H1 (cell line): Measurements from ENCODE around the gene PRKAR1B. TPM values are rescaled to one million over a fixed set of nuclear protein-coding genes. Genes with fewer than 3 reads are reported as not detected.

ENCODE experiments used
- CTCF ChIA-PET: fragments of 300-600 bp; sonication (Branson Sonifier 250); formaldehyde crosslinking; loops from one replicate; lab custom pipeline; 2021; ENCODE audit not compliant: partially characterized antibody; lab: Charles Lee
- POLR2A ChIA-PET: fragments of 300-600 bp; sonication (Branson Sonifier 250); formaldehyde crosslinking; loops from one replicate; lab custom pipeline; 2021; ENCODE audit warnings: inconsistent platforms; ENCODE audit not compliant: partially characterized antibody; lab: Charles Lee
- DNase-seq, 2 experiments: peaks; one replicate each; pipeline versions ENCODE4 v3.0.0 to v3.0.0-alpha.2; 2010 to 2022; ENCODE audit warnings: low spot score in 2 of 2, low read depth in 1 of 2, mixed read lengths in 1 of 2
- FAIRE-seq: peaks from 2 replicates; lab custom pipeline; 2011; peaks lifted over from hg19 to GRCh38; lab: Jason Lieb, UNC
- H2AFZ ChIP-seq: 2 replicates; pipeline ENCODE4 v1.8.1; 2012; ENCODE audit warnings: low read length, inconsistent platforms
- H2AK5ac ChIP-seq: 2 replicates; pipeline ENCODE4 v1.6.1; 2013; ENCODE audit warnings: low read depth, low read length
- H2BK120ac ChIP-seq: replicated peaks from 2 replicates; pipeline ENCODE3; 2013; ENCODE audit warnings: low read depth, low read length, inconsistent platforms
- H2BK12ac ChIP-seq: 2 replicates; pipeline ENCODE4 v1.6.1; 2013; ENCODE audit warnings: low read depth, low read length
- H2BK15ac ChIP-seq: 2 replicates; pipeline ENCODE4 v1.6.1; 2013; ENCODE audit warnings: low read length
- H2BK20ac ChIP-seq: 2 replicates; pipeline ENCODE4 v1.6.1; 2013; ENCODE audit warnings: low read length
- H2BK5ac ChIP-seq: 2 replicates; pipeline ENCODE4 v1.6.1; 2013; ENCODE audit warnings: low read depth, low read length
- H3K14ac ChIP-seq: 2 replicates; pipeline ENCODE4 v1.6.1; 2013; ENCODE audit warnings: inconsistent platforms; ENCODE audit not compliant: insufficient read length
- H3K18ac ChIP-seq: 2 replicates; pipeline ENCODE4 v1.6.1; 2013; ENCODE audit warnings: low read length; ENCODE audit errors: extremely low read depth
- H3K23ac ChIP-seq: 2 replicates; pipeline ENCODE4 v1.6.1; 2013; ENCODE audit warnings: inconsistent platforms; ENCODE audit not compliant: insufficient read length
- H3K23me2 ChIP-seq: 2 replicates; pipeline ENCODE4 v1.6.1; 2013; ENCODE audit warnings: low read depth, low read length
- H3K27ac ChIP-seq: 2 replicates; pipeline ENCODE4 v1.6.1; 2011; ENCODE audit warnings: low read depth, low read length, inconsistent platforms
- H3K27me3 ChIP-seq, 4 experiments: replicated peaks in 1 of 4; 1 replicate in 1 of 4; 2 replicates in 3 of 4; pipeline versions ENCODE4 v1.6.1 to v1.8.1; 2011 to 2013; ENCODE audit warnings: low read length in 3 of 4, mild to moderate bottlenecking in 3 of 4, inconsistent platforms in 2 of 4, mixed read lengths in 2 of 4, moderate library complexity in 1 of 4; ENCODE audit not compliant: control insufficient read depth in 3 of 4, insufficient read depth in 3 of 4; ENCODE audit errors: extremely low read depth in 1 of 4
- H3K36me3 ChIP-seq, 4 experiments: 2 replicates each; pipeline versions ENCODE4 v1.6.1 to v1.8.1; 2011 to 2013; ENCODE audit warnings: mild to moderate bottlenecking in 4 of 4, low read length in 3 of 4, moderate library complexity in 2 of 4, control low read depth in 1 of 4, inconsistent platforms in 1 of 4; ENCODE audit not compliant: insufficient read depth in 4 of 4, control insufficient read depth in 2 of 4
- H3K4ac ChIP-seq: replicated peaks from 2 replicates; pipeline ENCODE3; 2013; ENCODE audit warnings: low read length, low read depth, mixed read lengths, inconsistent platforms; ENCODE audit not compliant: insufficient read length
- H3K4me1 ChIP-seq, 4 experiments: replicated peaks in 1 of 4; 1 replicate in 1 of 4; 2 replicates in 3 of 4; pipeline versions ENCODE4 v1.6.1 to v1.8.1; 2011 to 2013; ENCODE audit warnings: low read length in 3 of 4, inconsistent platforms in 2 of 4, mixed read lengths in 1 of 4; ENCODE audit not compliant: insufficient read depth in 4 of 4, control insufficient read depth in 3 of 4
- H3K4me2 ChIP-seq, 2 experiments: 2 replicates each; pipeline versions ENCODE4 v1.6.1 to v1.8.1; 2011 to 2013; ENCODE audit warnings: low read depth in 2 of 2, low read length in 2 of 2, control low read depth in 1 of 2, inconsistent platforms in 1 of 2, mild to moderate bottlenecking in 1 of 2; ENCODE audit not compliant: insufficient read depth in 1 of 2
- H3K4me3 ChIP-seq, 4 experiments: fragments of 200-600, 300-600 bp in 1 of 4; sonication (generic), shearing (Covaris generic), sonication (Bioruptor Twin) in 1 of 4; 2 replicates each; pipeline versions ENCODE4 v1.5.1 to v1.8.1; 2011 to 2016; ENCODE audit warnings: low read length in 4 of 4, low read depth in 3 of 4, control low read depth in 2 of 4, inconsistent platforms in 2 of 4, mild to moderate bottlenecking in 2 of 4, mixed read lengths in 1 of 4, moderate library complexity in 1 of 4; ENCODE audit not compliant: insufficient read depth in 2 of 4; ENCODE audit errors: extremely low read depth in 1 of 4
- H3K56ac ChIP-seq: replicated peaks from 2 replicates; pipeline ENCODE3; 2013; ENCODE audit warnings: low read depth, mild to moderate bottlenecking, mixed read lengths, low read length, inconsistent platforms; ENCODE audit not compliant: insufficient read length
- H3K79me1 ChIP-seq: 2 replicates; pipeline ENCODE4 v1.6.1; 2013; ENCODE audit warnings: low read depth, low read length, control low read depth
- H3K79me2 ChIP-seq, 2 experiments: 2 replicates each; pipeline versions ENCODE4 v1.6.1 to v1.8.1; 2012 to 2013; ENCODE audit warnings: low read length in 2 of 2, mild to moderate bottlenecking in 2 of 2, inconsistent platforms in 1 of 2; ENCODE audit not compliant: insufficient read depth in 2 of 2, control insufficient read depth in 1 of 2
- H3K9ac ChIP-seq, 4 experiments: replicated peaks in 1 of 4; 1 replicate in 1 of 4; 2 replicates in 3 of 4; pipeline versions ENCODE4 v1.6.1 to v1.8.1; 2011 to 2013; ENCODE audit warnings: low read depth in 3 of 4, low read length in 3 of 4, control low read depth in 2 of 4, mild to moderate bottlenecking in 2 of 4, moderate library complexity in 2 of 4, inconsistent platforms in 1 of 4; ENCODE audit errors: extremely low read depth in 1 of 4
- H3K9me3 ChIP-seq, 2 experiments: 2 replicates each; pipeline versions ENCODE4 v1.6.1 to v1.8.1; 2012 to 2013; ENCODE audit warnings: mild to moderate bottlenecking in 2 of 2, moderate library complexity in 2 of 2, control low read depth in 1 of 2, inconsistent platforms in 1 of 2, low read depth in 1 of 2, low read length in 1 of 2, mixed read lengths in 1 of 2; ENCODE audit not compliant: insufficient read depth in 2 of 2
- H4K20me1 ChIP-seq, 2 experiments: replicated peaks in 1 of 2; 2 replicates each; pipeline versions ENCODE3 to v1.8.1; 2011 to 2013; ENCODE audit warnings: inconsistent platforms in 2 of 2, low read length in 2 of 2, mild to moderate bottlenecking in 1 of 2; ENCODE audit not compliant: insufficient read depth in 2 of 2, control insufficient read depth in 1 of 2
- H4K5ac ChIP-seq: 2 replicates; pipeline ENCODE4 v1.6.1; 2013; ENCODE audit warnings: low read length, low read depth, mixed read lengths, inconsistent platforms; ENCODE audit not compliant: insufficient read length
- H4K8ac ChIP-seq: 2 replicates; pipeline ENCODE4 v1.8.0; 2013; ENCODE audit warnings: mild to moderate bottlenecking, moderate library complexity, low read length, inconsistent platforms; ENCODE audit not compliant: insufficient read depth; ENCODE audit errors: extremely low read depth
- H4K91ac ChIP-seq: replicated peaks from 2 replicates; pipeline ENCODE3; 2013; ENCODE audit warnings: low read length, mixed read lengths, inconsistent platforms; ENCODE audit not compliant: insufficient read length
- CBX5 ChIP-seq: fragments of 300-800, 300-1000 bp; sonication (generic); IDR thresholded peaks from 2 replicates; pipeline ENCODE4 v1.7.1; 2016; ENCODE audit warnings: antibody characterized with exemption, low read length, low read depth
- WGBS, 2 experiments: shearing (Covaris generic) in 1 of 2; methylation state at CpG; one replicate each; pipeline versions ENCODE4 v1.1.6 to v1.1.7; 2013 to 2015; ENCODE audit warnings: low lambda C conversion rate in 2 of 2, mixed read lengths in 2 of 2, inconsistent platforms in 1 of 2, low coverage in 1 of 2, missing lambda C conversion rate in 1 of 2; ENCODE audit not compliant: insufficient replicate concordance in 2 of 2, insufficient coverage in 1 of 2, insufficient read length in 1 of 2; ENCODE audit errors: extremely low coverage in 1 of 2, missing lambda C conversion rate in 1 of 2; 5-methylcytosine and 5-hydroxymethylcytosine counted together
- polyA plus RNA-seq, 7 experiments: library from polyadenylated mRNA; depleted of rRNA in 3 of 7; stranded (reverse) in 5 of 7; unstranded in 2 of 7; fragments of >200 nt in 5 of 7; fragments of 200-250 nt in 2 of 7; gene quantifications; 1 replicate in 5 of 7; 2 replicates in 1 of 7; 4 replicates in 1 of 7; pipeline versions ENCODE4 v1.2.1 to v1.2.3, GENCODE V29; 2011 to 2013; ENCODE audit warnings: missing spikeins in 2 of 7, mixed read lengths in 2 of 7
- total RNA-seq: library from RNA; stranded (reverse); fragmentation: NEBNext Ultra II Directional; extraction: Animal tissue kit (Norgen Biotek cat#: 25700); gene quantifications from 2 replicates; pipeline ENCODE4 v1.2.1, GENCODE V29; 2021

The PRKAR1B gene
- total and polyA plus RNA-seq, 2 of the 8 experiments (the other 6 are each of a cell fraction or from before 2014, with no cell fraction given) = 12.3 to 55.7 TPM

DNA sequence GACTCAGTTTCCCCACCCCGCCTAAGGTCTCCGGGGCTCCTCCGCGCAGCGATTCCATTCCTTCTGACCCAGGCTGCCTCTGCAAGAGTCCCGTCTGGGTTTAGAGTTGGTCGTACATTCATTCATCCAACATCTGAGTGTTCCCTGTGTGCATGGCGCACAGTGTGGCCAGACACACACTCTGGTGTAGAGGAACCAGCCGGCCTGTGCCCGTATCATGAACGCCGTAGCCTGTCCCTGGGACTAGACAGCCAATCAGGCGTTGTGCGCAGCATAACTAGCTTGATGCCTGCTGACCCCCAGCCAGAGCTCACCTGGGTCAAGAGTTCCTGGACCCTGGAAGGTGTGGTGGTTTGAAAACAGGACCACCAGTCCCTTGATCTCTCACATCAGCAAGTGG is 186.5 kb downstream of the PRKAR1B start:
- CTCF ChIA-PET = no interaction called here
- H2BK12ac ChIP-seq = peak overlapping the region; percentile 90; the same call in 1 of the 2 replicates
- POLR2A ChIA-PET = no interaction called here
- peak overlapping the region; percentile 93; the same call in 1 of the 2 replicates for H2AK5ac ChIP-seq
- no peak overlapping the region for H3K9ac ChIP-seq
- no peak overlapping the region for H3K56ac ChIP-seq
- peaks cover 0 to 3% (median 0%) of the 10 kb centered on the region in 4 experiments; a peak in 1 of 7 replicates for H3K27me3 ChIP-seq
- no peaks in the 10 kb centered on the region for H3K23me2 ChIP-seq
- H3K18ac ChIP-seq = peak overlapping the region; percentile 1; the same call in 1 of the 2 replicates
- no peak overlapping the region for H3K4me2 ChIP-seq
- no peak overlapping the region for H3K14ac ChIP-seq
- no peak for FAIRE-seq
- H4K91ac ChIP-seq = no peak overlapping the region
- H4K8ac ChIP-seq = peak overlapping the region; percentile 64; the same call in 1 of the 2 replicates
- H2BK15ac ChIP-seq = no peak overlapping the region; the same call in 1 of the 2 replicates
- no peak overlapping the region for H3K23ac ChIP-seq
- peak overlapping the region; percentile 19 for H3K4ac ChIP-seq
- no peaks in the 10 kb centered on the region for H4K20me1 ChIP-seq
- peaks cover 0 to 2% of the 10 kb centered on the region in 2 experiments; a peak in 1 of 4 replicates for H3K9me3 ChIP-seq
- H2BK20ac ChIP-seq = peak overlapping the region; percentile 80; the same call in 1 of the 2 replicates
- H3K4me1 ChIP-seq = peaks cover 0 to 15% (median 10%) of the 10 kb centered on the region in 4 experiments; a peak in 5 of 7 replicates
- H4K5ac ChIP-seq = no peak overlapping the region
- no peak for DNase-seq
- 96% methylated on average over 14 of the region's 14 CpGs; no CpG with 5 or more reads in 1 of the 2 experiments for WGBS, 2 experiments
- H3K79me1 ChIP-seq = no peaks in the 10 kb centered on the region
- no peak overlapping the region for H3K4me3 ChIP-seq
- H3K79me2 ChIP-seq = no peaks in the 10 kb centered on the region
- peak overlapping the region; percentile 35; the same call in 1 of the 2 replicates for H2BK5ac ChIP-seq
- H3K36me3 ChIP-seq = no peaks in the 10 kb centered on the region
- H2AFZ ChIP-seq = no peak overlapping the region
- H3K27ac ChIP-seq = no peak overlapping the region
- H2BK120ac ChIP-seq = peak overlapping the region; percentile 38
- TF ChIP-seq CBX5 = no peak
